PC-9 (cell line): Measurements from ENCODE around the gene F13A1.

Experiments used
- CTCF ChIP-seq: fragments of 200-600 bp; sonication (generic); conservative IDR thresholded peaks from 2 replicates; pipeline ENCODE4 v1.6.1; 2017; ENCODE audit warnings: mixed run types, antibody characterized with exemption, mild to moderate bottlenecking, moderate library complexity
- EZH2 ChIP-seq: fragments of 200-600 bp; sonication (generic); IDR thresholded peaks from 2 replicates; pipeline ENCODE4 v1.8.0; 2017; ENCODE audit warnings: antibody characterized with exemption, low read depth

DNA sequence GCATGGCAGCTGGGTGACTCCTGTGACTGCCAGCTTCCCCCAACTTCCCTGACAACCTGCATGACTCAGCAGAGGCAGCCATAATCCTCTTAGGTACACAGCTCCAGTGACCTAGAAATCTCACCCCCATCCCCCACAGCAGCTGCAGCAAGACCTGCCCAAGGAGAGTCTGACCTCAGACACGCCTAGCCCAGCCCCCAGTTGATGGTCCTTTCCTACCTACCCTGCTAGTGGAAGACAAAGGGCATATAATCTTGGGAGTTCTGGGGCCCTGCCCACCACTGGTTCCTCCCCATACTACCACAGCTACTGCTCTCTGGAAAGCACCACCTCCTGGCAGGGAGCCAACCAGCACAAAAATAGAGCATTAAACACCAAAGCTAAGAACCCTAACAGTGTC lies 90.2 kb downstream of the F13A1 start:
- TF ChIP-seq EZH2 (no peak), CTCF (no peak)
